ENCODE data around the gene PHYKPL. TPM values are rescaled to one million over a fixed set of nuclear protein-coding genes. Genes with fewer than 3 reads are reported as not detected.
"Not testable (repeated sequence)": the region's sequence is repeated elsewhere in the genome, so short reads cannot be mapped to it uniquely, and the experiment has no call there.

Gene PHYKPL
- total RNA-seq, 1 donor from 2014 or later: 26.8 TPM

DNA sequence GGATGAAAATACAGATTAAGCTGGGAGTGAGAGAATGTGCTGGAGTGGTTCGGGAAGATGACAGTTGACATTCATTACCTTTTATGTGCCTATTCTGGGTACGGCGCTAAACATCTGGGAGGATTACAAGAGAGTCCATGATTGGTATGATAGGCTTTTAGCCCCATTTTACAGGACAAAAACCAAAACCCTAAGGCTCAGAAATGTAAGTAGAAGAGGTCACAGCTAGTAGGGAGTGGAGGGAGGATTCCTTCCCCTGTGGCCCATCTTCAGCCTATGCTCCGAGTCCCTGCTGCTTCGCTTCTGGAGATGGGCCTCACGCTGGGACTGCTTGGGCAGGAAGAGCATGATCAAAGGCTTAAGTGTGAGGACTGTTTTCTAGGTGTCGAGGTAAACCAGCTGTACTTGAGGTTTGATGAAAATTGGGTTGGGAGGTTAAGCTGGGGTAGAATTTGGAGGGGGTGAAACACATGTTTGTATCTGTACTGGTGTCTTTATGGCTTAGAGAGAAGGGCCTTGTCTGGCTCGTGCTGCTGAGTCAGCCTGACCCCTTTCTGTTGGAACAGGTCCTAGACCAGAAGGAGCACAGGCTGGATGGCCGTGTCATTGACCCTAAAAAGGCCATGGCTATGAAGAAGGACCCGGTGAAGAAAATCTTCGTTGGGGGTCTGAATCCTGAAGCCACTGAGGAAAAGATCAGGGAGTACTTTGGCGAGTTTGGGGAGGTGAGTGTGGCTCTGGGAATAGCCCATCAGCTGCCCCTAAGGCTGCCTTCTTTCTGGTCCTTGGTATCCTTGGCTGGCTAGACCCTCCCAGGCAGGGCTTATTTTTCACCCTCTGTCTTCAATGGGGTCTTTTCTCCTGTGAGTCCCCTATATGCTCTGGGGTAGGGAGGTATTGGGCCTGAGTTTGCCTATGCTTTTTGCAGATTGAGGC, 26.2 kb downstream of the PHYKPL start:
- no peak for ATAC-seq

DNA sequence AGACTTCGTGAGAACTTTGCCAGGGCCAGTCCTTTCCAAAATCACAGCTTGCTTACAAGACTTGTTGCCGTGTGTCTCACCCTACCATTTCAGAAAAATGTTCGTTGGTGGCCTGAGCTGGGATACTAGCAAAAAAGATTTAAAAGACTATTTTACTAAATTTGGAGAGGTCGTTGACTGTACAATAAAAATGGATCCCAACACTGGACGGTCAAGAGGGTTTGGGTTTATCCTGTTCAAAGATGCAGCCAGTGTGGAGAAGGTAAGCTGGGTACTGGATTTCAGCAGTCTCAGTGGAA, 26.9 kb downstream of the PHYKPL start:
- ATAC-seq: no peak

DNA sequence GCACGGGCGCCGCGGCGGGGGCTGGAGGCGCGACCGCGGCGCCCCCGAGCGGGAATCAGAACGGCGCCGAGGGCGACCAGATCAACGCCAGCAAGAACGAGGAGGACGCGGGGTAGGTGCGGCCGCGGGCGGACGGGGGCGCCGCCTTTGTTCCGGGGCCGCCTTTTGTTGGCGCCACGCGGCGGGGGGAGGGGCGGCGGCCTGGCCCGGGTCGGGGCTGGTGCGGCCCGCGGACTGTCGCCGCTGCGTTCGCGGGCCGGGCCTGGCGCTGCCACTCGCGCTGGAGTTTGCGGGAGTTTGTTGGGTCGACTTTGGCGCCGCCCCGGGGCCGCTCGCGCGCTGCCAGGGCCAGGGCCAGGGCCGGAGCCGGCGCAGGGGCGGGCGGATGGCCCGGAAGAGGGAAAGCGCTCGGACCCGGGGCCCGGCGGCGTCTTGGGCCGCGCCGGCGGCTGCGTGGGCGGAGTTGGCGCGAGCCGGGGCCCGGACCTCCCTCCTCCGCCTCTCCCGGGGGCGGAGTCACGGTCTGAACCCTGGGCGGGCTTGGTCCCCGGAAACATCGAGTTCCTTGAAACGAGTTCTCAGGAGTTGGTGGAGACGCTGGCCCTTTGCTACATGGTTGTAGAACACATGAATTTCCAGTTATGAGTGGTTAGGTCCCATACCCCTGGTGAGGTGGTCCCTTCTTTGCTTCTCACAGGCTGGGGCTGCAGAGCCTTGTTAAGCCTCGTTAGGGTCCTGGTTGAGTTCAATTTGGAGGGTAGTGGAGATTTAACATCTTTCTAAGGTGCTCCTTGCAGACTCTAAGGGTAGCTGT, 27.5 kb downstream of the PHYKPL start:
- ATAC-seq: peak; percentile 68

DNA sequence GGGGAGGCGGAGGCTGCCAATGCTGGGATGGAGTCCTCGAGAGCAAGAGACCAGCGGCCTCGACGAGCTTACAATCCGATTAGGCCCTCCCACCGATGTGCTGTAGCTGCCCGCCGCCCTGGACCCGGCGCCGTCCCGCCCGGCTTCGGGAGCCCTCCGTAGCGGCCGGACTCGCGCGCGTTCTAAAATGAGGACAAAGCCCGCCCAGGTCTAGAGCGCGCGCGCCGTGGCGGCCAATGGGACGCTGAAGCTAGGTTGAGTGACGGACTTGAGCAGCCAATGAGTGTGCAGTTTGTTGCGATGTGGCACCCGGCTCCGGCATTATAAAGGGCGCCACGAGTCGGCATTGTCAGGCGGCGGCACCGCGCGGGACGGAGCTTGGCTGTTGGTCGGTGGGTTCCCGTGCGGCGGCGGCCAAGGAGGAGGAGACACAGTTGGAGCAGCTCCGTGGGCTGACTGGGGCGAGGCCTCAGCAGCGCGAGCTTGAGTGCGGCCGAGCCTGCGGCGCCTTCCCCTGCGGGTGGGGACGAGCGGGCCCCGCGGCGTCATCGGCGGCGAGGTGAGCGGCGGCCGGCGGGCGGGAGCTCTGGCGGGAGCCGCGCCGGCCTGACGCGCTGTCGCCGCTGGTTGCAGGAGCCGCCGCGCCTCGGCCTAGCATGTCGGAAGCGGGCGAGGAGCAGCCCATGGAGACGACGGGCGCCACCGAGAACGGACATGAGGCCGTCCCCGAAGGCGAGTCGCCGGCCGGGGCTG, 28.2 kb downstream of the PHYKPL start, which contains the start of gene HNRNPAB:
HNRNPAB (plus strand) TSS at position 352 of the 753 bp plus-strand sequence; CDS start at position 657, 305 bp downstream.
- ATAC-seq: peak; percentile 87

DNA sequence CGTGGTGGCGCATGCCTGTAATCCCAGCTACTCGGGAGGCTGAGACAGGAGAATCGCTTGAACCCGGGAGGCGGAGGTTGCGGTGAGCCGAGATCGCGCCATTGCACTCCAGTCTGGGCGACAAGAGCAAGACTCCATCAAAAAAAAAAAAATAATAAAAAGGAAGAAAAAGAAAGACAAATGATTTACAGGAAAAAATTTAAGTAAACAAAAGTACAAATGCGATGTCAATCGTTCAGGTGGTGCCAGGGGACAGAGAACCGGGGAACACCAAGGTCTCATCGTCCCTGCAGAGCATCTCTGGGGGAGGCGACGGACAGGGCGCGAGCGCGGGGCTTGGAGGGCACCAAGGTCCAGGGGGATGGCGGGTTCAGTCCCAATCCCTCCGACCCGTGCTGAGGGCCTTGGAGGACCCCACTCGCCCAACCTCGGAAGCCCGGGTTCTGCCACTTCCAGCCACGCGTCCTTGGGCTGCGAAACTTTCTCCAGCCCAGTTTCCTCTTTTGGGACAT, 28.9 kb downstream of the PHYKPL start:
- ATAC-seq: no peak

DNA sequence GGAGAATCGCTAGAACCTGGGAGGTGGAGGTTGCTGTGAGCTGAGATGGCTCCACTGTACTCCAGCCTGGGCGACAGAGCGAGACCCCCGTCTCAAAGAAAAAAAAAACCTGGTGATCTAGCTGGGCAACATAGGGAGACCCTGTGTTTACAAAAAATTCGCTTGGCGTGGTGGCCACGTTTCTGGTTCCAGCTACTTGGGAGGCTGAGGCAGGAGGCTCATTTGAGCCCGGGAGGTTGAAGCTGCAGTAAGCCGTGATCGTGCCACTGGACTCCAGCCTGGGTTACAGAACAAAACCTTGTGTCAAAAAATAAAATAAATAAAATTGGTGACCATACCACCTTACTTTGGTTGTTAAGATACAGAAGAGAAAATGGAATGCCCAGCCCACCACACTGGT, 30.1 kb downstream of the PHYKPL start:
- ATAC-seq: no peak

DNA sequence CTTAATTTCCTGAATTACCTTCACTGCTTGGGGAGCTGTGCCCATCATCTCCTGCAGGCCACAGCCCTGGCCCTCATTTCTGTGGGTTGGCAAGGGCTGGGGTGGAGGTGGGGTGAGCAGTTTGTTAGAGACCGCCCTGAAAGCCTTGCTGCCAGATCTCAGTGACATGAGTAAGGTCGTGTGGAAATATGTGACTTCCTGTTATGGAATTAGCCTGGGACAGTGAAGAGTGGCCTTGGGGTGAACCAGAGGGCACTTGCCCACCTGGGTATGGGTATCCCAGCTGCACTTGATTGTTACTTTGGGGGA, 30.7 kb downstream of the PHYKPL start:
- ATAC-seq: no peak

DNA sequence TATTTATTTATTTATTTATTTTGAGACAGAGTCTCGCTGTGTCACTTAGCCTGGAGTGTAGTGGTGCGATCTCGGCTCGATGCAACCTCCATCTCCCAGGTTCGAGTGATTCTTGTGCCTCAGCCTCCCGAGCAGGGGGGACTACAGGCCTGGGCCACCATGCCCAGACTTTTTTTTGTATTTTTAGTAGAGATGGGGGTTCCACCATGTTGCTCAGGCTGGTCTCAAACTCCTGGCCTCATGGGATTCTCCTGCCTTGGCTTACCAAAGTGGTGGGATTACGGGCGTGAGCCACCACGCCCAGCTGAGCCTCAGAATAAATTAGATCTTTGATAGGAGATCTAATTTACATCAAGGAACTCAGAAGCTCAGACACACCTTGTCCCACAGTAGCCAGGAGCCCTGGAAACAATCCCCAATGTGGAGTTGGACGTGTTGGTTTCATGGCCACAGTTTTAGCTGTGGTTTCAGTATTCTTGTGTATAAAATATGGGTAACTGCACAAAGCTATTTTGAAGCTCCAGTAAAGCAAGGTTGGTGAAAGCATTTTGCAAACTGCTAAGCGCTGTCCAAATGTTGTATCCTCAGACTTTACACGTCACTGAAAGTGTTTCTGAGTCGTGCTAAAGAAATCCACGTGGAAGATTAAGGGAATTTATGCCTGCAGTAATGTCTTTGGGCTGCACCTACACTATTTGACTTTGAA, 31.2 kb downstream of the PHYKPL start:
- no peak for ATAC-seq

DNA sequence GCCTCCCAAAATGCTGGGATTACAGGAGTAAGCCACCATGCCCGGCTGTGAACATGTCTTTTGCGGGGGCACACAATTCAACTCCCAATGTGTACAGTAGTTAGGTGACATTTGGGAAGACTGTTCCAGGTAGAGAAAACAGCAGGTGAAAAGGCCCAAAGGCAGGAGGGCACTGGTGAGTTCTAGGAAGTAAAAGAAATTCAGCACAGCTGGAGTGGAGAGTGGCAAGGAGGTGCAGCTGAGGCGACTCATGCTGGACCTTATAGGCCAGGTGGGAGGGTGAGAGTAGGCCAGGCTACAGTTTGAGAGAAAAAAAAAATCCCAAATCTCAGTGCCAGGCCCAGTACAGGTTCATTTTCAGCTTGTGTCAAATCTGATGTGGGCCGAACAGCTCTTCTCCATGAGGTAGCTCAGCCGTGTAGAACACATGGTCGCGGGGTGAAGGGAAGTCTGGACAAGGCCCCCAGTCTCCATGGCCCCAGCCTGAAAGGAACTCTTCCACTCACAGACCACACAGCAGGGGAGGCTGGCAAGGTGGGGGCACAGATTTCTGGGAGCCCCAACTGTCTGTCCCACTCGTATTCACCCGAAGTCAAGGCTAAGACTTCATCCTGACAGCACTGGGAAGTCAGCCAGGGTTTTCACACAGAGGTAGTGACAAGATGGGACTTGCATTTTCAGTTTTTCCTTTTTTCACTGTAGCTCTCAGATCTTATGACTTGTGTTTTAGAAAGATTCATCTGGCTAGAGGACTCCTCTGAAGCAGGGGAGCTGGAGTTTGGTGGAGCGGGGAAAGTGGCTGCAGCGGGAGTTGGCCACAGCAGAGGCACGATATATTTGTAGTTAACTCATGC, 32.8 kb downstream of the PHYKPL start:
- peak; percentile 7 for ATAC-seq

DNA sequence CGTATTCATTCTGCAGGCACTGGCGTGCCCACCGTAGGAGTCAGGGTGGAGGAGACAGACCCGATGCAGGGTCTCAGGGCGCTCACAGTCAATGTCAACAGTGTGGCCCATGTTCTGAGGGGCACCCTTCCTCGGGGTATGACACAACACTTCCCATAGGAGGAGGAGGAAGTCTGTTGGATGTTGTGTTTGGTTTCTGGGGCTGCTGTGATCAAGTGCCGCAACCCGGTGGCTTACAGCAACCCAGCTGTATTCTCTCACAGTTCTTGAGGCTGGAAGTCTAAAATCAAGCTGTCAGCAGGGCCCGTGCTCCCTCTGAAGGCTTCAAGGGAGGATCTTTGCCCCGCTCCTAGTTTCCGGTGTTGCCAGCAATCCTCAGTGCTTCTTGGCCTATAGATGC, 33.9 kb downstream of the PHYKPL start:
- no peak for ATAC-seq

DNA sequence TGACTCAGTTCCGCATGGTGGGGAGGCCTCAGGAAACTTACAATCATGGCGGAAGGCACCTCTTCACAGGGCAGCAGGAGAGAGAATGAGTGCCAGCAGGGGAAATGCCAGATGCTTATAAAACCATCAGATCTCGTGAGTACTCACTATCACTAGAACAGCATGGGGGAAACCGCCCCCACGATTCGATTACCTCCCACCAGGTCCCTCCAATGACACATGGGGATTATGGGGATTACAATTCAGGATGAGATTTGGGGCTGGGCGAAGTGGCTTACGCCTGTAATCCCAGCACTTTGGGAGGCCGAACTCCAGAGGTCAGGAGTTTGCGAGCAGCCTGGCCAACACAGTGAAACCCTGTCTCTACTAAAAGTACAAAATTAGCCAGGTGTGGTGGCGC, 34.5 kb downstream of the PHYKPL start:
- not testable (repeated sequence) for ATAC-seq

DNA sequence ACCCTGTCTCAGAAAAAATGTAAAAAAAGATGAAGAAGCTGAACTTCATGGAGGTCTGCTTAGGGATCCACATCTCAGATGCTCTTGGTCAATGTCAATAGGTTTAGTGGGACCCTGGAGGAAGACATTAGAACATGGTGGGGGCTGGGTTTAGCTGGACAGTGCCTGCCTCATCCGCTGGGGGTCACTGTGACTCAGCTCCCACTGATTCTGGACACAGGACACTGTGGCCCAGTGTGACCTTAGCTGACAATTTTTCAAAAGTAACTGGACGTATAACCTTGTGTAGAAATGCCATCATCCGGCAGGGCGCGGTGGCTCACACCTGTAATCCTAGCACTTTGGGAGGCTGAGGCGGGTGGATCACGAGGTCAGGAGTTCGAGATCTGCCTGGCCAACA, 35.6 kb downstream of the PHYKPL start:
- ATAC-seq: no peak

DNA sequence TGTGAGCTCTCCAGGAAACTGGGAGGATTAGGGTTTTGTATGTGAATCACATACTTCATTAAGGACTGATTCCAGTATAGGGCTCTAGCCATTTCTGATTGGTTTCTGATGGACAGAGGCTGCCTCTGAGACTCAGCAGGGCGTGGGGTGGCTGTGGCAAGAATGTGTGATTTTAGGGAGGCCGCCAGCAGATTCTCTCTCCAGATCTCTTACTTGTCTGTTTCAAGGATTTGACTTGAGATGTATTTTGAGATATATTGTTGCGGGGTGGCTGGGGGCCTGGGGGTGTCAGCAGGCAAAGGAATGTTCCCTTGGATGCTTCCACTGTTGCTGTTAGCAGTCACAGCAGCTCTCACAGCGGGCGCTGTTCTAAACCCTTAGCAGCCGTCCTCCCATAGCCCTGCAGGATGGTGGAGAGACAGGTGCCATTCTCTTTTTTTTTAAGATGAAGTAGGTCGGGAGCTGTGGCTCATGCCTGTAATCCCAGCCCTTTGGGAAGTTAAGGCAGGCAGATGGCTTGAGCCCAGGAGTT, 36.3 kb downstream of the PHYKPL start:
- no peak for ATAC-seq

DNA sequence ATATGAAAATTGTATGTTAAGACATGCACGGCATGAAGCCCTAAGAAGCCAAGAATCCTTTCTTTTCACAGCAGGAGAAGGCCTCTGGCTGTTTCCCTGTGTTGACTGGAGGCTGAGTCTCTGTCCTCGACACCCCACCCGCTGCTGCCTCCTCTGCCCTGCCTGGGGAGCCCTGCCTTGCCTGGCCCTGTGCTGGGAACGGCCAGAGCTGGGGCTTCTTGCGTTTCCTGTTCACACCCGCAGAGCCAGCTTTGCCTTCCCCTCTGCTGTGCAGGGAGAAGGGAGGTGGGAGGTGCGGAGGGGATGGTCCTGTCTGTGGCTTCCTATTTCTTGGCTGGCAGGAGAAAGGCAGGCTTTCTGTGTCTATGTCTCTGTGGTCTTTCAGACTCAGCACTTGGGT, 38.6 kb downstream of the PHYKPL start:
- ATAC-seq: peak; percentile 45

DNA sequence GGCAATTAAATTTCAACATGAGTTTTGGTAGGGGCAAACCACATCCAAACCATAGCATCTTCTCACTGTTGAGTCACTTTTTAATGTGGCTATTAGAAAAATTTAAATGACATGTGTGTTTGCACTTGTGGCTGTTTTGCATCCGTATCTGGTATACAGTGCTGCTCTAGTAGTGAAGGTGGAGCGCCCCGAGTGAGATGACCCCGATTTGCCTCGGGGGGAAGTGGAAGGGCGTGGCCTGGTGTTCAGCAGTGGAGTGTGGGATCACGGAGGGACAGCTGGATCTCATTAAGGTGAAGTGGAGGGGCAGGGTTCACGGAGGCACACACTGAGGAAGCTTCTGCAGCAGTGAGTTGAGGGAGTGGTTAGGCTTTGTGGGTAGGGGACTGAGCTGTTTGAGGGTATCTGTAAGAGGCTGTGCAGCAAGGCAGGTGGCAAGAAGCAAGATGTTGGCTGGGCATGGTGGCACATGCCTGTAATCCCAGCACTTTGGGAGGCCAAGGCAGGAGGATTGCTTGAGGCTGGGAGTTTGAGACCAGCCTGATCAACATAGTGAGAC, 39.3 kb downstream of the PHYKPL start:
- no peak for ATAC-seq

DNA sequence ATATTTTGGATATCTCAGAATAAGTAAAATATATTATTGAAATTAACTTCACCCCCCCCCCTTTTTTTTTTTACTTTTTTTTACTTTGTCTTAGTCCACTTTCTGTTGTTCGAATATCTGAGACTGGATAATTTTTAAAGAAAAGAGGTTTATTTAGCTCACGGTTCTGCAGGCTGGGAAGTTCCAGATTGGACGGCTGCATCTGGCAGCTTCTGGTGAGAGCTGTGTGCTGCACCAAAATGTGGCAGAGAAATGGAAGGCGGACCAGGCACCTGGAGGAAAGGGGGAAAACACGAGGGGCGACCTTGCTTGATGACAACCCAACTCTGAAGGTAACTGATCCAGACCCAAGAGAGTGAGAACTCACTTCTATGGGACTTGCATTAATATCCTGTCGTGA, 39.8 kb downstream of the PHYKPL start:
- no peak for ATAC-seq

DNA sequence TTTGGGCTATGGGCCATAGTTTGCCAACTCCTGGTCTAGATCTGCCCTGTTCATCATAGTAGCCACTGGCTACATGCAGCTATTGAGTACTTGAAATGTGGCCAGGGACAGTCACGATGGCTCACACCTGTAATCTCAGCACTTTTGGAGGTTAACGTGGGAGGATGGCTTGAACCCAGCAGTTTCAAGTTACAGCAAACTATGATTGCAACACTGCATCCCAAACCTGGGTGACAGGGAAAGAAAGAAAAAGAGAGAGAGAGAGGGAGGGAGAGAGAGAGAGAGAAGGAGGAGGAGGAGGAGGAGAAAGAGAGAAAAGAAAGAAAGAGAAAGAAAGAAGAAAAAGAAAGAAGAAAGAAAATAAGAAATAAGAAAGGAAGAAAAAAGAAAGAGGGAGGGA, 40.4 kb downstream of the PHYKPL start:
- ATAC-seq: peak; percentile 89

DNA sequence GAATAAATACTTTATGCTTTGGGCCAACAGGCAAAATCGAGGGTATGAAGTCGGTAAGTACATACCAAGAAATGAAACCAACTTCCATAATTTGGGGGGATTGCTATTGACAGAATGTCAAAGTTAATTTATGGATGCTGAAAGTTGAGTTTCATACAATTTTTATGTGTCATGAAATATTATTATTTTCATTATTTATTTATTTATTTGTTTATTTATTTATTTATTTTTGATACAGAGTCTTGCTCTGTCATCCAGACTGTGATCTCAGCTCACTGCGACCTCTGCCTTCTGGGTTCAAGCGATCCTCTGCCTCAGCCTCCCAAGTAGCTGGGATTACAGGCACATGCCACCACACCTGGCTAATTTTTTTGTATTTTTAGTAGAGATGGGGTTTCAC, 40.9 kb downstream of the PHYKPL start:
- ATAC-seq: no peak

DNA sequence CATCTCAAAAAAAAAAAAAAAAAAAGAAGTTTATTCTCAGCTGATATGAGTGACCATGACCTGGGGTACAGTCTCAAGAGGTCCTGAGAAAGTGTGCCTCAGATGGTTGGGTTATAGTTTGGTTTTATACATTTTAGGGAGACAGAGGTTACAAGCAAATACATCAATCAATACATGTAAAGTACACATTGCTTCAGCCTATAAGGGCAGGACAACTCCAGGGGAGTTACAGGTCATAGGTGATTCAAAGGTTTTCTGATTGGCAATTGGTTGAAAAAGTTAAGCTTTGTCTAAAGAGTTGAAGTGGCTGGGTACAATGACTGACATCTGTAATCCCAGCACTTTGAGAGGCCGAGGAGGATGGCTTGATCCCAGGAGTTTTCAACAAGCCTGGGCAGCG, 43.2 kb downstream of the PHYKPL start:
- no peak for ATAC-seq

DNA sequence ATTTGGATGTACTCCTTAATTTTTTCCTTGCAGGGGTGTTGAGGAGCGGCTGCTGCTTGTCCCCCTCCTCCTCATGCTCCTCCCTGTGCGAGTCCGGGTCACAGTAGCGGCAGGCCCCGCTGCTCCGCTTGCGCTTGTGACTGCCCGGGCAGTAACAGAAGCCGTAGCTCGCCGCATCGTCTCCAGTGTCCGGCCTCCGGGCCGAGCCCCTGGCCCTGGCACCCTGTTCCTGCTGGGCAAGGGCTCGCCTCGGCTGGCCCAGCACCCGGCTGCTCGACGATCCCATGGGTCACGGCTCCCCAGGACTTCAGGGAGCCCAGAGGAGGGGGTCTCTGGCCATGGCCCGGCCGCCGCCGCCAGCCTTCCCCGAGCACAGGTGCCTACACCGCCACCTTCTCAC, 45.6 kb downstream of the PHYKPL start, which contains the start of gene GMCL2:
GMCL2 (minus strand) TSS at position 358 of the 400 bp plus-strand sequence; CDS start at position 286, 72 bp downstream.
- ATAC-seq: no peak

DNA sequence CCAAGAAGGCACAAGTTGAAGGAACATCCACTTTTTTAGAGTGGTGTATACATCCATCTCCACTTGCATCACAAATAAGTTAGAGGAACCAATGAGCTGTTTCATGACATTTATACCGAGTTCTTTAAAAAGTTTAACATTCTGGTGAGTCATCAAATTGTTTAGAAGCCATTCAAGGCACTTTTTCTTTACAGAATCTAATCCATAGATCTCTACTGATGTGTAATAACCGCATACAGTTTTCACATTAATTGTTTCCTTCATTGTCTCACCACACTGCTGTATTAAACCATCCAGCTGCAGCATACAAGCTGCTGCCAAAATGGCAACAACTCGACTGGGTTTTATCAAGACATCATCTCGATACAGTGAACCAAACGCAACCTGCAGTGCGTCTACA, 46.2 kb downstream of the PHYKPL start:
- peak; percentile 62 for ATAC-seq
